Subcutaneous abdominal adipose tissue (tissue), 5 donors: Measurements from ENCODE around the gene KLHL29.

Source experiments
- H3K27ac ChIP-seq: one replicate; pipeline ENCODE4 v1.7.0; 2013; ENCODE audit warnings: low read depth, mild to moderate bottlenecking, inconsistent platforms, low read length, moderate library complexity
- H3K27me3 ChIP-seq, 5 donors: one replicate each; pipeline ENCODE4 v1.7.0; 2013; ENCODE audit warnings: low read length in 5 of 5, inconsistent platforms in 1 of 5; ENCODE audit not compliant: control insufficient read depth in 5 of 5, insufficient read depth in 4 of 5
- H3K36me3 ChIP-seq, 5 donors: one replicate each; pipeline ENCODE4 v1.7.0; 2013; ENCODE audit warnings: low read length in 5 of 5; ENCODE audit not compliant: control insufficient read depth in 5 of 5, insufficient read depth in 5 of 5
- H3K4me1 ChIP-seq, 5 donors: one replicate each; pipeline ENCODE4 v1.7.0; 2013; ENCODE audit warnings: low read length in 5 of 5, mild to moderate bottlenecking in 3 of 5, moderate library complexity in 1 of 5; ENCODE audit not compliant: control insufficient read depth in 5 of 5, insufficient read depth in 5 of 5
- H3K4me3 ChIP-seq, 5 donors: one replicate each; pipeline ENCODE4 v1.7.0; 2013; ENCODE audit warnings: low read length in 5 of 5, low read depth in 1 of 5
- H3K9ac ChIP-seq, 5 donors: one replicate each; pipeline ENCODE4 v1.7.0; 2013; ENCODE audit warnings: low read length in 5 of 5, mild to moderate bottlenecking in 4 of 5, moderate library complexity in 3 of 5
- H3K9me3 ChIP-seq, 5 donors: one replicate each; pipeline ENCODE4 v1.7.0; 2013; ENCODE audit warnings: low read length in 5 of 5; ENCODE audit not compliant: control insufficient read depth in 5 of 5
- donor health status: healthy.
- donor health status: healthy.
- donor health status: healthy.
- donor health status: healthy.
- donor health status: healthy.

Gene KLHL29

DNA sequence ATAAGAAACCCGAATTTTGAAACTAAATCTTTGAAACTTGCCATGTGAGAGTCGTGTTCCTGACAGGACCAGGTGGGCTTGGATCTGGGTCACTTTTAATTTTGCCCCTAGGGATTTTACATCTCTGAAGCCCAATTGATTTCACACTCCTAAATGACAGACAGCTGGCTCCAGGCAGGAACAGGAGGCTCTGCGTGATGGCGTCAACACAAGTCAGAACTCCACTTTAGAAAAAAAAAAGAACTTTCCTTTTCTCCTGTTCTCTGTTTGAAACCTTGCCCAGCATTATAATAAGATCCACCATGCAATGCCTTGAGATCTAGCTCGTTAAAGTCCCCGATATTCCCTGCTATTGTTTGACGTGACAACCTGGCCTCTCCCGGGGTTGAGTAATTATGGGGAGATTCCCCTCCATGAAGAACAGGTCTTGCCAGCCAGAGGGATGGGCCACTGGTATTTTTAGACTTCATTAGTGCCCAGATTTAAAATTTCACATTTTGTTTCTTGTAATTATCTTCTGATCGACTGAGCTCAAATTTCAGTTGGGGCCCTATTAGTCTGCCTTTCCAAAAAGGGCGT, 260.3 kb downstream of the KLHL29 start:
- no peak overlapping the region for H3K9ac ChIP-seq
- H3K27ac ChIP-seq, result no peak overlapping the region
- H3K4me1 ChIP-seq, result no peaks in the 10 kb centered on the region
- H3K4me3 ChIP-seq, result no peak overlapping the region
- peaks cover 0 to 6% (median 3%) of the 10 kb centered on the region in 5 donors for H3K9me3 ChIP-seq
- H3K36me3 ChIP-seq, result peaks cover 0 to 22% (median 10%) of the 10 kb centered on the region in 5 donors
- no peaks in the 10 kb centered on the region for H3K27me3 ChIP-seq

DNA sequence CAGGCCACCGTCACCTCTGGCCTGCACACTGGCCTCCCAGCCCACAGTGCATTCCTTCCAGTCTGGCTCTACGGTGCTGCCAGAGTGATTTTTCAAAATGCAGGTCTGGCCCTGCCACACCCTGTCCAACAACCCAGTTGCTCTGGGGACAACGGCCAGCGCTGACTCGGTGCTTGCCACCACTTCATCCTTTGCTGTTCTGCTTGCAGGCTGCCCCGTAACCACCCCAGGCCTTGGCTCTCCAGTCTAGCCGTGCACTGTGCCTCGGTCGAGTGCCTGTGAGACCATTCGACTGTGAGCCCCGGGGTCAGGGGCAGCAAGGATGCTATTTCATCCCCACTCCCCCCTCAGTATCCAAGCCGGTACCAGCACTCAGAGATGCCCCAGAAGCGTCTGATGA, 262.6 kb downstream of the KLHL29 start:
- no peak overlapping the region for H3K27ac ChIP-seq

DNA sequence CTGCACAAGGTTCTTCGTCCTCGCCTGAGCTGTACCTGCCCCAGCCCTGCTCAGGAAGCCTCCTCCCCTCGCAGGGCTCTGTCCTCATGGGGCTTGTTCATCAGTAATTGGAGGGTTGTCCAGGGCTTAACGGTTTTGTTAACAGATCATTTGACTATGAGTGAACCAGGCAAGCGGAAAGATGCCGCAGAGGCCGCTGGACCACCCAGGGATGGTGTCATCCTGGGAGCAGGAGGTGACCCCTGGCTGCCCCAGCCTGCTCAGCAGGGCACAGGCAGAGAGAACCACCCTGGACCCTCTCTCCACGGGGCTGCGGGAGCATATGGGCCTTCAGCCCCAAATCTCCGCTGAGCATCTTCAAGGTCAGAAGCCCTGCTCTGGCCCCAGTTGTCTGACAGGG, 264.3 kb downstream of the KLHL29 start:
- Histone ChIP-seq H3K9me3 (peaks cover 0 to 5% (median 0%) of the 10 kb centered on the region in 5 donors), H3K27ac (no peak overlapping the region), H3K9ac (no peak overlapping the region), H3K27me3 (no peaks in the 10 kb centered on the region), H3K4me3 (no peak overlapping the region), H3K36me3 (peaks cover 0 to 8% (median 0%) of the 10 kb centered on the region in 5 donors), H3K4me1 (no peaks in the 10 kb centered on the region)

More for the DNA sequence above, 262.6 kb downstream of the KLHL29 start:
- Histone ChIP-seq H3K27me3 (no peaks in the 10 kb centered on the region), H3K4me1 (no peaks in the 10 kb centered on the region), H3K9ac (no peak overlapping the region), H3K36me3 (peaks cover 0 to 18% (median 7%) of the 10 kb centered on the region in 5 donors), H3K4me3 (no peak overlapping the region), H3K9me3 (peaks cover 0 to 10% (median 6%) of the 10 kb centered on the region in 5 donors)

DNA sequence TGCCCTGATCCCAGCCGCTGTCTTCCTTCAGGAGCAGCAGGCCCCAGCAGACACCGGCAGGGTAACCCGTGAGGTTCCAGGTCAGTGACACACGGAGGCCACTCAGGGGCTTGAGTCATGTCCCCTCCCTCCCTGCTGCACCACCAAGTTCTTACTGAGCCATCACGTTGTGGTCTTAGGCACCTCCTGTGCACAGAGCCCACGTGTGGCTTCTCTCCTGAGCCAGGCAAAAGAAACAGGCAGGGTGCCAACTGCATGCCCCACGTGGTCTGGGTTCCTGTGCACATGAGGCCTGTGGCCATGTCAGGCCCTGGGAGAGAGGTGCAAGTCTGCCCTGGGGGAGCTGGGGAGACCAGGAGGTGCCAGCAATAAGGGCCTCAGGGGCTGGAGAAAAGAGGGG, 264.8 kb downstream of the KLHL29 start:
- H3K36me3 ChIP-seq, result peaks cover 0 to 8% (median 0%) of the 10 kb centered on the region in 5 donors
- peaks cover 0 to 5% (median 0%) of the 10 kb centered on the region in 5 donors for H3K9me3 ChIP-seq
- no peak overlapping the region for H3K9ac ChIP-seq
- H3K27me3 ChIP-seq, result no peaks in the 10 kb centered on the region
- H3K4me1 ChIP-seq, result no peaks in the 10 kb centered on the region
- H3K27ac ChIP-seq, result no peak overlapping the region
- H3K4me3 ChIP-seq, result no peak overlapping the region

DNA sequence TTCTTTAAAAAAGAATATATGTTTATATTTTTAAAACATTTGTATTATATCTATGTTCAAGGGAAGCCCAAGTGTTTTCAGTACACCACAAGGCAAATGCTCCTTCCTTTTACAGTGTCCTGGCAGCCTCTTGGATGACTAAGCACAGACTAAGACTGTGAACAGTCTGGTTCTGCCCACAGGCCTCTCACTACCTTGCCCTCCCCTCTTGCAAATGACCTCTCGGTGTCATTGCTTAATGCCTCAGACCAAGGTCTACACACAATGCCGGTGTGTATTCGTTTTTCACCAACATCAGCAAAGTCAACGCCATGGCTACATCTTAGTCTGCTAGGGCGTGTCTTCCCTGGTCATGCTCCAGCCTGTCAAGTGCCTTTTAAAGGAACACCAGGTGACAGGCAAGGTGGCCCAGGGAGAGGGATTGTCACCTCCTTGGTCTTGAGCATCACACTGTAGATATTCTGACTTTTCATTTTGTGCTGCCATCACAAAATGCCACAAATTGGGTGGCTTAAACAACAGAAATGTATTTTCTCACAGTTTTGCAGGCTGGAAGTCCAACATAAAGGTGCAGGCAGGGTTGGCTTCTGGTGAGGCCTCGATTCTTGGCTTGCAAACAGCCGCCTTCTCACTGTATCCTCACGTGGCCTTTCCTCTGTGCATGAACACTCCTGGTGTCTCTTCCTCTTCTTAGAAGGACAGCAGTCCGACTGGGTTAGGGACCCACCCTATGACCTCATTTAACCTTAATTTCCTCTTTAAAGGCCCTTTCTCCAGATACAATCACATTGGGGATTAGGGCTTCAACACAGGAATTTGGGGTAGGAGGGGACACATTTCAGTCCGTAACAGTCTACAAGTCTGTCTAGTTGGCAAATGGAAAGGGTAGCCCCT, 266.5 kb downstream of the KLHL29 start:
- H3K9me3 ChIP-seq, result peaks cover 0 to 5% (median 0%) of the 10 kb centered on the region in 5 donors
- H3K36me3 ChIP-seq, result peaks cover 0 to 4% (median 0%) of the 10 kb centered on the region in 5 donors
- no peak overlapping the region for H3K9ac ChIP-seq
- no peak overlapping the region for H3K4me3 ChIP-seq
- no peaks in the 10 kb centered on the region for H3K4me1 ChIP-seq
- no peaks in the 10 kb centered on the region for H3K27me3 ChIP-seq
- no peak overlapping the region for H3K27ac ChIP-seq

DNA sequence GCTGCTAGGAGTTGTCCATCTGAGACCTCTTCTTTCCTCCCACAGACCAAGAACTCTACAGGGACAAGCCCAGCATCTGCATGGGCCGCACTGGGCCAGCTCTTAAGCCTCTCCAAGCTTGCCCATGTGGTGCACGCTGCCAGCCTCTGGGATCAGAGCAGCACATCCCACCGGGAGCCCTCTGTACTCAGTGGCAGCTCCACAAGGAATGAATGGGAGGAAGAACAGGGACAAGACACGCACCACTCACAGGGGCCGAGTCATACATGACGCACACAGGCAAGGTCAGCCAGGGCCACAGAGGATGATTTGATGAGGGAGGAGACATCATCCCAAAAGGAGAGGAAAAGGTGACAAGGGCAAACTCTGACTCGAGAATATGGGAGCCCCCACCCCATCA, 268.3 kb downstream of the KLHL29 start:
- no peaks in the 10 kb centered on the region for H3K27me3 ChIP-seq
- no peak overlapping the region for H3K27ac ChIP-seq
- H3K4me3 ChIP-seq, result no peak overlapping the region
- H3K4me1 ChIP-seq, result peaks cover 0 to 2% (median 0%) of the 10 kb centered on the region in 5 donors
- no peak overlapping the region for H3K9ac ChIP-seq
- no peaks in the 10 kb centered on the region for H3K36me3 ChIP-seq
- H3K9me3 ChIP-seq, result peaks cover 0 to 5% (median 0%) of the 10 kb centered on the region in 5 donors

DNA sequence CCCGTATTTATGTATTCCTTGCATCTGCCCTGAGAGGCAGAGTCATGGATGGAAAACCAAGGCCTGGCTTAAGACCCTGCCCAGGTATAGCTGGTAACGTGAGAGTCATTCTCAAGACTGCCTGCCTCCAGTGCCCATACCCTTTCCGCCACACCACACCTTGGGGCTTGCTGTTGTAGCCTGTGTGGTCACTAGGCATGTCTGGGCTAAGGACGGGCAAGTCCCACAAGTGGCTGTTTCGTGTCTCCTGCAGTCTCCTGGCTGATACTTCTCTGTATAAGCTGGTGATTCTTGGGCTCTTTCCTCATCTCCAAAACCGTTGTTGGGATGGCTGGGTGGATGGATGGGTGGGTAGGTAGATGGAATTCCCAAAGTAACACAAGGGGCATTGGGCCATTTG, 269.8 kb downstream of the KLHL29 start:
- Histone ChIP-seq H3K27me3 (no peaks in the 10 kb centered on the region), H3K27ac (no peak overlapping the region), H3K36me3 (peaks cover 0 to 4% (median 0%) of the 10 kb centered on the region in 5 donors), H3K9ac (no peak overlapping the region), H3K9me3 (peaks cover 0 to 5% (median 0%) of the 10 kb centered on the region in 5 donors), H3K4me1 (peaks cover 0 to 4% (median 0%) of the 10 kb centered on the region in 5 donors), H3K4me3 (no peak overlapping the region)

DNA sequence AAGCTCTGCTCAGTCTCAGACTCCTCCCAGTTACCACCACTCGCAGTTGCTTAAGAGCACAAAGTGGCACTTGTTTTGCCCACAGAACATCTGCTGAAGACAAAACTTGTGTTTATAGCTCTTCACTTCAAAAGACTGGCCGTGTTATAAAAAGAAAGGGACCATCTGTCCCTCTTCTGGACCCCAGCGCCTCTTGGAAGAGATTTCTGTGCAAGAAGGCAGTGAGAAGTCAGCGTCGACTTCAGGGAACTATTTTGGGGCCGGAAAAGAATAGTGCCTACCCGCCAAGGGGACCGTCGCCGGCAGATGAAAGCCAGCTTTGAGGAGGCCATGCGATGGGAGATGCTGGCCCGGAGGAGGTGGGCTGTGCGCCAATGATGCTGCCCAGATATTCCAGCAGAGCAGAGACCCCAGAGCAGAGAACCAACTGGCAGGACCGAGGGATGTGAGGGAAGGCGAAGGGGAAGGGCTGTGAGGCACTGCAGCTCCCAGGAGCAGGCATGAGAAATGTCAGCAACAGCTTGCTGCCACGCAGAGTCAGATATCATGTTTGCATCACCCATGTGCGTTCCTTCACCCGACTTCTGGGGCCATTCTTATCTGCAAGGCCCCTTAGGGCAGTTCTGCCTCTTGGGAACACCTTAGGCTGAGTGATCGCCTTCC, 271.1 kb downstream of the KLHL29 start:
- Histone ChIP-seq H3K36me3 (peaks cover 0 to 4% (median 0%) of the 10 kb centered on the region in 5 donors), H3K9ac (no peak overlapping the region), H3K4me1 (peaks cover 0 to 4% (median 0%) of the 10 kb centered on the region in 5 donors), H3K27me3 (no peaks in the 10 kb centered on the region), H3K9me3 (peaks cover 0 to 5% (median 0%) of the 10 kb centered on the region in 5 donors), H3K4me3 (no peak overlapping the region), H3K27ac (no peak overlapping the region)

DNA sequence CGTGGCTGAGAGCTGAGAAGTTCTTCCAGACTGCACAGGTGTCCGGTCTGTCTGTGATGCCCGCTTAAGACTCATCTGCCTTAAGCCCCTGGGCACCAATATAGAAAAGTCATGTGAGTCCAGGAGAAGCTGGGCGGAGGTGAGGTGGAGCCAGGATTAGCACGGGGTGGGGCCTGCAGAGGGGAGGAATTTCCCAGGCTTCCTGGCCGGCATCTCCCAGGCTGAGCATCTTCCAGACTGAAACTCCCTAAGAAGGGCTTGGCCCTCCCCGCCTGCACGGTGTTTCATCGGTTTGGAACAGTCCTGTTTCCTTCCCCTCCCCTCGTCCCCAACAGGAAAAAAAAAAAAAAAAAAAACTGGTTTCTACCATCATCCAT, 271.6 kb downstream of the KLHL29 start:
- Histone ChIP-seq H3K27ac (no peak overlapping the region), H3K9me3 (peaks cover 0 to 3% (median 0%) of the 10 kb centered on the region in 5 donors), H3K27me3 (no peaks in the 10 kb centered on the region), H3K36me3 (peaks cover 0 to 4% (median 0%) of the 10 kb centered on the region in 5 donors), H3K4me1 (peaks cover 0 to 4% (median 0%) of the 10 kb centered on the region in 5 donors), H3K9ac (no peak overlapping the region), H3K4me3 (no peak overlapping the region)
